GM12865 (cell line): ENCODE results near the gene C19orf33.

Experiments
- DNase-seq: peaks from one replicate; pipeline ENCODE4 v3.0.0; 2010; ENCODE audit warnings: low read depth
- H3K4me3 ChIP-seq: 2 replicates; pipeline ENCODE4 v1.5.1; 2011; ENCODE audit warnings: mild to moderate bottlenecking, low read depth, low read length, control low read depth
- CTCF ChIP-seq: IDR thresholded peaks from 2 replicates; pipeline ENCODE4 v1.5.1; 2011; ENCODE audit warnings: low read length, control low read depth, low read depth, inconsistent platforms; ENCODE audit not compliant: insufficient read depth; ENCODE audit errors: missing control alignments

The C19orf33 gene

DNA sequence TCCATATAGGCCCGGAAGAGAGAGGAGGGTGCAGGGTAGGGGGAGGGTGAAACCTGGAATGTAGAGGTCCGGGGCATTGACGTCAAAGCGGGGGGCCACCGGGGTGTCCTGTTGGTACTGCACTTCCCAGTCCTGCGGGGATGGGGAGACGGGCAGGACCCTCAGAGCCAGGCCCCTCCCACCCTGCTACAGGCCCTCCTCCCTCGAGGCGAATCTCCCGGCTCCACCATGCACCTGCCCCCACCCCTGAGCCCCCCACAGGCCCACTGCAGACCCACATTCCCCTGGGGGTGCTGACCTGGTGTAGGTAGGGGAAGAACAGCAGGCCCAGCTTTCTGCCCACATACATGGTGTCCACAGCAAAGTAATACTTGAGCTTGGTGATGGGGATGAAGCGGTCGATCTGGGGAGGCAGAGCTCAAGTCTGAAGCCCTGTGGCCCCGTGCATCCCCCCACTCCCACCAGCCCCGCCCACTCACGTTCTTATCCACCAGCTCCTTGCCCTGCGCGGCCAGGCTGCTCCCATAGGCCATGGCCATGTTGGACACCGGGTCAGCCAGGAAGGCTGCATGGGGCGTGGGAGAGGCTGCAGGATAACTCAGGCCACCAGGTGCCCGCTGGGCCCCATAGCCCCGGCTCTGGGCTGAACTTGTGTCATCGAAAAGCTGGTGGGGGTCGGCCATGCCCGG lies 5.0 kb downstream of the C19orf33 start:
- no peak overlapping the region for H3K4me3 ChIP-seq
- TF ChIP-seq CTCF: no peak
- DNase-seq: no peak

GRCh38 chr19:38309615-38310278 lies 5.7 kb downstream of the C19orf33 start:
- TF ChIP-seq CTCF: no peak
- no peak for DNase-seq
- no peak overlapping the region for H3K4me3 ChIP-seq

GRCh38 chr19:38310279-38310670 lies 6.2 kb downstream of the C19orf33 start:
- no peak for TF ChIP-seq CTCF
- no peak overlapping the region for H3K4me3 ChIP-seq
- no peak for DNase-seq

DNA sequence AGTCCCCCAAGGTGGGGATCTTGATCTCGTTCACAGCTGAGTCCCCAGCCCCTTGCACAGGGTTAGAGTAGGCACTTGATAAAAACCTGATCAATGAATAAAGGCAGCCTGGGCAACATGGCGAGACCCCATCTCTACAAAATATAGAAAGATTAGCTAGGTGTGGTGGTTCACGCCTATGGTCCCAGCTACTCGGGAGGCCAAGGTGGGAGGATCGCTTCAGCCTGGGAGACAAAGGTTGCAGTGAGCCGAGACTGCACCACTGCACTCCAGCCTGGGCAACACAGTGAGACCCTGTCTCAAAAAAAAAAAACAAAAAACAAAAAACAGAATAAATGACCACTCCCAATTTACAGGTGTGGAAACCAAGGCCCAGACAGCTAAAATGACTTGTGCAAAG lies 6.9 kb downstream of the C19orf33 start:
- no peak for TF ChIP-seq CTCF
- H3K4me3 ChIP-seq: no peak overlapping the region
- DNase-seq: no peak

DNA sequence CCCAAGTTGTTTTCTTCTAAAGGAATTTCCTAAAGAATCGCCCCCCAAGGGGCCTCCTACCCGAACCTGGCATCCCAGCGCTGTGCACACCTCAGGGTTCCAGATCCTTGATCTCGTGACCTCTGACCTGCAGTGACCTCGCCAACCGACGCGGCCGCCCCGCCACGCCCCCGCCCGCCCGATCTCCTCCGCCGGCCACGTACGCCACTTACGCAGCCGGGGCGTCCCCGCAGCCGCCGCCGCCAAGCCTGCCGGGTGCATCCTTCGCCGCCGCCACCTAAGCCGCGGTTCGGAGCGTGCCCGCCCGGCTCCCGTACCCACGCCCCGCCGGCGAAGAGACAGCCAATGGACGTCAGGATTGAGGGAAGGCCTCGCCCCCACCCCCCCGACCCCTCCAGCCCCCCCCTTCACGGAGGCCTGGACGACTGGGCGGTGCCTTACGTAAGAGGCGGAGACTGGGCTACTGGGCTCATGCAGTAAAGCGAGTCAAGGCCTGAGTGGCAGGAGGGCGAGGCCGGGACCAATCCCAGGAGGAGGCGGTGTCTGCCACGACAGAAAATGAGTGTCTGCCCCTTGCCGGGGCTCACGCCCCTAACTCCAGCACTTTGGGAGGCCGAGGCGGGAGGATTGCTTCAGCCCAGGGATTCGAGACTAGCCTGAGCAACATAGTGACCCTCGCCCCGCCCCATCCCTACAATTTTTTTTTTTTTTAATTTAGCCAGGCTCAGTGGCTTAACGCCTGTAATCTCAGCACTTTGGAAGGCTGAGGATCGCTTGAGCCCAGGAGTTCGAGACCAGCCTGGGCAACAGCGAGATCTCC lies 11.8 kb downstream of the C19orf33 start, which contains the start of gene YIF1B:
TSS of gene YIF1B (minus strand) at position 291 of the 820 bp plus-strand sequence. CDS start at position 261, 30 bp downstream.
- no peak for TF ChIP-seq CTCF
- peak within 1 kb of the TSS; percentile 69 for H3K4me3 ChIP-seq
- peak; percentile 98 for DNase-seq

DNA sequence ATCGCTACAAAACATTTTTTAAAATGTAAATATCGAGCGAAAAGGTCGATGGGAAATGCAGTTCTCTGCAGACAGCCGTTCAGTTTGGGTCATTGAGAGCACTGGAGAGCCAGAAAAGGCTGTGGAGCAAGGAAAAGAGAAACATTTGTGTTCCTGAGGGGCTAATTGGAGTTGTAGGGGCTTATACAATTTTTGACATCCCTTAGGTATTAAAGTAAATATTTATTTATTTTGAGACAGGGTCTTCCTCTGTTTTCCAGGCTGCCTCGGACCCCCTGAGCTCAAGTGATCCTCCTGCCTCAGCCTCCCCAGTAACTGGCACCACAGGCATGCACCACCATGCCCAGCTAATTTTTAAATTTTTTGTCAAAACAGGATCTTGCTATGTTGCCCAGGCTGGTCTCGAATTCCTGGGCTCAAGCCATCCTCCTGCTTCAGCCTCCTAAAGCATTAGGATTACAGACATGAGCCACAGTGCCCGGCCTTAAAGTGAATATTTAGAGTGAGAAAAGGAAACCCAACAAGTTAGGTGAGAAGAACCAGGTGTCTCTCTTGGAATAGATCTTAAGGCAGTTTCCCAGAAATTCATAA lies 12.5 kb downstream of the C19orf33 start:
- no peak for TF ChIP-seq CTCF
- no peak for DNase-seq
- peak overlapping the region; percentile 67 for H3K4me3 ChIP-seq
